Mesendoderm (in vitro differentiated cells): ENCODE measurements around the gene HAUS8.

ENCODE experiments used
- DNase-seq: peaks from one replicate; pipeline ENCODE4 v3.0.0; 2013
- H2AK5ac ChIP-seq: 2 replicates; pipeline ENCODE4 v1.6.1; 2013; ENCODE audit warnings: low read length, inconsistent platforms
- H2BK120ac ChIP-seq: 2 replicates; pipeline ENCODE4 v1.6.1; 2013; ENCODE audit warnings: low read depth, mild to moderate bottlenecking, low read length, moderate library complexity, mixed read lengths
- H2BK15ac ChIP-seq: replicated peaks from 2 replicates; pipeline ENCODE4 v1.6.1; 2013; ENCODE audit warnings: low read depth, mild to moderate bottlenecking, moderate library complexity
- H2BK5ac ChIP-seq: 2 replicates; pipeline ENCODE4 v1.6.1; 2013; ENCODE audit warnings: low read length, inconsistent platforms
- H3K18ac ChIP-seq: 2 replicates; pipeline ENCODE4 v1.6.1; 2013; ENCODE audit warnings: mild to moderate bottlenecking, low read length, mixed read lengths
- H3K23ac ChIP-seq: one replicate; pipeline ENCODE4 v1.6.1; 2013; ENCODE audit warnings: low read length
- H3K27ac ChIP-seq: 2 replicates; pipeline ENCODE4 v1.5.1; 2013; ENCODE audit warnings: low read depth, mild to moderate bottlenecking, inconsistent platforms, low read length, moderate library complexity
- H3K27me3 ChIP-seq: 2 replicates; pipeline ENCODE4 v1.6.1; 2013; ENCODE audit warnings: low read length, control low read depth, mild to moderate bottlenecking, inconsistent platforms; ENCODE audit not compliant: insufficient read depth, poor library complexity
- H3K36me3 ChIP-seq: 2 replicates; pipeline ENCODE4 v1.6.1; 2013; ENCODE audit warnings: low read length, inconsistent platforms; ENCODE audit not compliant: control insufficient read depth, insufficient read depth
- H3K4ac ChIP-seq: one replicate; pipeline ENCODE4 v1.6.1; 2013; ENCODE audit warnings: low read depth, mild to moderate bottlenecking, low read length, moderate library complexity
- H3K4me1 ChIP-seq: 2 replicates; pipeline ENCODE4 v1.6.1; 2013; ENCODE audit warnings: low read depth, low read length, inconsistent platforms; ENCODE audit not compliant: control insufficient read depth
- H3K4me2 ChIP-seq: 2 replicates; pipeline ENCODE4 v1.6.1; 2013; ENCODE audit warnings: low read length
- H3K4me3 ChIP-seq: 2 replicates; pipeline ENCODE4 v1.5.1; 2013; ENCODE audit warnings: mild to moderate bottlenecking, low read length
- H3K56ac ChIP-seq: one replicate; pipeline ENCODE4 v1.6.1; 2013; ENCODE audit warnings: low read length
- H3K79me1 ChIP-seq: 2 replicates; pipeline ENCODE4 v1.6.1; 2013; ENCODE audit warnings: low read length, inconsistent platforms
- H3K79me2 ChIP-seq: 2 replicates; pipeline ENCODE4 v1.6.1; 2013; ENCODE audit warnings: mild to moderate bottlenecking, low read length; ENCODE audit not compliant: control insufficient read depth, insufficient read depth
- H3K9ac ChIP-seq: 2 replicates; pipeline ENCODE4 v1.6.1; 2013; ENCODE audit warnings: low read length, inconsistent platforms
- H4K5ac ChIP-seq: one replicate; pipeline ENCODE4 v1.6.1; 2013; ENCODE audit warnings: low read length
- H4K8ac ChIP-seq: one replicate; pipeline ENCODE4 v1.6.1; 2013; ENCODE audit warnings: low read depth, mild to moderate bottlenecking, control low read depth, low read length, moderate library complexity
- WGBS: extraction: QIAGEN DNeasy Blood & Tissue Kit; methylation state at CpG from one replicate; pipeline ENCODE4 v1.1.7; 2013; ENCODE audit warnings: low lambda C conversion rate, missing lambda C conversion rate; ENCODE audit not compliant: insufficient coverage; ENCODE audit errors: extremely low coverage; 5-methylcytosine and 5-hydroxymethylcytosine counted together

The HAUS8 gene

GRCh38 chr19:17036640-17037039 is 38.6 kb downstream of the HAUS8 start:
- Histone ChIP-seq H4K8ac (no peak overlapping the region), H3K4ac (no peak overlapping the region), H3K4me2 (no peak overlapping the region), H3K4me1 (no peaks in the 10 kb centered on the region), H2BK15ac (no peak overlapping the region), H3K4me3 (no peak overlapping the region), H3K56ac (no peak overlapping the region), H2BK5ac (no peak overlapping the region), H2BK120ac (no peak overlapping the region), H3K27ac (no peak overlapping the region), H3K36me3 (no peaks in the 10 kb centered on the region), H3K23ac (no peak overlapping the region), H3K9ac (no peak overlapping the region), H2AK5ac (no peak overlapping the region), H3K79me1 (no peaks in the 10 kb centered on the region), H3K27me3 (no peaks in the 10 kb centered on the region), H4K5ac (no peak overlapping the region), H3K79me2 (no peaks in the 10 kb centered on the region), H3K18ac (no peak overlapping the region)
- WGBS, result no CpG with 5 or more reads among the region's 4 CpGs
- DNase-seq, result no peak

- no peak overlapping the region for H4K8ac ChIP-seq
- no peaks in the 10 kb centered on the region for H3K79me1 ChIP-seq
- DNase-seq, result no peak
- H3K36me3 ChIP-seq, result no peaks in the 10 kb centered on the region
- H2BK15ac ChIP-seq, result no peak overlapping the region
- no peak overlapping the region for H2BK120ac ChIP-seq
- no peaks in the 10 kb centered on the region for H3K4me1 ChIP-seq
- H3K4ac ChIP-seq, result no peak overlapping the region
- no peaks in the 10 kb centered on the region for H3K79me2 ChIP-seq
- H3K27me3 ChIP-seq, result no peaks in the 10 kb centered on the region
- H3K4me2 ChIP-seq, result no peak overlapping the region
- no peak overlapping the region for H2AK5ac ChIP-seq
- H3K4me3 ChIP-seq, result no peak overlapping the region
- H3K23ac ChIP-seq, result no peak overlapping the region
- no peak overlapping the region for H3K9ac ChIP-seq
- no peak overlapping the region for H4K5ac ChIP-seq
- WGBS, result no CpG with 5 or more reads among the region's 15 CpGs
- no peak overlapping the region for H3K18ac ChIP-seq
- H3K56ac ChIP-seq, result no peak overlapping the region
- no peak overlapping the region for H3K27ac ChIP-seq
- H2BK5ac ChIP-seq, result no peak overlapping the region
Observed at GRCh38 chr19:17035842-17036424, 39.3 kb downstream of the HAUS8 start.

- Histone ChIP-seq H3K4me3 (no peak overlapping the region), H3K79me1 (no peaks in the 10 kb centered on the region), H2BK120ac (no peak overlapping the region), H3K27ac (no peak overlapping the region), H3K56ac (no peak overlapping the region), H4K8ac (no peak overlapping the region), H2BK5ac (no peak overlapping the region), H3K4me2 (no peak overlapping the region), H3K18ac (no peak overlapping the region), H3K36me3 (no peaks in the 10 kb centered on the region), H3K23ac (no peak overlapping the region), H2BK15ac (no peak overlapping the region), H3K9ac (no peak overlapping the region), H3K4me1 (no peaks in the 10 kb centered on the region), H4K5ac (no peak overlapping the region), H3K79me2 (no peaks in the 10 kb centered on the region), H3K4ac (no peak overlapping the region), H2AK5ac (no peak overlapping the region), H3K27me3 (no peaks in the 10 kb centered on the region)
- no peak for DNase-seq
- no CpG with 5 or more reads among the region's 6 CpGs for WGBS
Observed at GRCh38 chr19:17031741-17032140, 43.5 kb downstream of the HAUS8 start.

- no peak overlapping the region for H3K27ac ChIP-seq
- H3K9ac ChIP-seq, result no peak overlapping the region
- H3K4ac ChIP-seq, result no peak overlapping the region
- no peak overlapping the region for H3K18ac ChIP-seq
- peak overlapping the region; percentile 50 for H3K56ac ChIP-seq
- H2BK15ac ChIP-seq, result no peak overlapping the region
- no peak overlapping the region for H2BK5ac ChIP-seq
- no peak overlapping the region for H3K23ac ChIP-seq
- DNase-seq, result no peak
- H4K5ac ChIP-seq, result no peak overlapping the region
- no peaks in the 10 kb centered on the region for H3K27me3 ChIP-seq
- no peaks in the 10 kb centered on the region for H3K36me3 ChIP-seq
- no peaks in the 10 kb centered on the region for H3K4me1 ChIP-seq
- no peaks in the 10 kb centered on the region for H3K79me2 ChIP-seq
- no peak overlapping the region for H3K4me2 ChIP-seq
- H2BK120ac ChIP-seq, result no peak overlapping the region
- H2AK5ac ChIP-seq, result no peak overlapping the region
- H3K4me3 ChIP-seq, result no peak overlapping the region
- H3K79me1 ChIP-seq, result no peaks in the 10 kb centered on the region
- H4K8ac ChIP-seq, result no peak overlapping the region
- WGBS, result no CpG with 5 or more reads among the region's 7 CpGs
Observed at GRCh38 chr19:17027535-17027975, 47.7 kb downstream of the HAUS8 start.

GRCh38 chr19:17026706-17027534 is 48.3 kb downstream of the HAUS8 start, which contains the start of gene CPAMD8:
CPAMD8 (minus strand) TSS chr19:17026810; CDS start chr19:17026642, 168 bp downstream.
- Histone ChIP-seq H3K23ac (no peak within 1 kb of the TSS), H3K4me2 (peak within 1 kb of the TSS; percentile 42), H2BK120ac (no peak within 1 kb of the TSS), H3K36me3 (no peaks in the 10 kb centered on the region), H3K4me1 (no peaks in the 10 kb centered on the region), H3K56ac (peak within 1 kb of the TSS; percentile 88), H3K27ac (no peak within 1 kb of the TSS), H2BK5ac (no peak within 1 kb of the TSS), H3K79me2 (no peaks in the 10 kb centered on the region), H3K9ac (peak within 1 kb of the TSS; percentile 69), H4K5ac (no peak within 1 kb of the TSS), H3K4ac (peak within 1 kb of the TSS; percentile 25), H3K79me1 (no peaks in the 10 kb centered on the region), H4K8ac (no peak within 1 kb of the TSS), H2AK5ac (no peak within 1 kb of the TSS), H3K4me3 (peak within 1 kb of the TSS; percentile 52), H3K18ac (peak within 1 kb of the TSS; percentile 42), H2BK15ac (no peak within 1 kb of the TSS), H3K27me3 (no peaks in the 10 kb centered on the region)
- DNase-seq, result no peak
- WGBS, result no CpG with 5 or more reads among the region's 67 CpGs
